Fibroblast of peridontal ligament (primary cell): ENCODE measurements around the gene FOXN1.
"Not testable (repeated sequence)": the region's sequence is repeated elsewhere in the genome, so short reads cannot be mapped to it uniquely, and the experiment has no call there.

ENCODE experiments used
- DNase-seq: peaks from one replicate; pipeline ENCODE4 v3.0.0-alpha.2; 2010; ENCODE audit errors: extremely low read depth

FOXN1 gene

GRCh38 chr17:28505986-28506665, at the start of gene FOXN1:
Gene FOXN1 (plus strand): TSS chr17:28506348. CDS start chr17:28523970, 17,622 bp downstream.
- no peak for DNase-seq

- DNase-seq, result no peak
Observed at GRCh38 chr17:28457890-28458289, 48.3 kb upstream of the FOXN1 start.

DNA sequence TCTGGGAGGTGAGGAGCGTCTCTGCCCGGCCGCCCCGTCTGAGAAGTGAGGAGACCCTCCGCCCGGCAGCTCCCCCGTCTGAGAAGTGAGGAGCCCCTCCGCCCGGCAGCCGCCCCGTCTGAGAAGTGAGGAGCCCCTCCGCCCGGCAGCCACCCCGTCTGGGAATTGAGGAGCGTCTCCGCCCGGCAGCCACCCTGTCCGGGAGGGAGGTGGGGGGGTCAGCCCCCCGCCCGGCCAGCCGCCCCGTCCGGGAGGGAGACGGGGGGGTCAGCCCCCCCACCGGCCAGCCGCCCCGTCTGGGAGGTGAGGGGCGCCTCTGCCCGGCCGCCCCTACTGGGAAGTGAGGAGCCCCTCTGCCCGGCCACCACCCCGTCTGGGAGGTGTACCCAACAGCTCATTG, 47.3 kb upstream of the FOXN1 start:
- not testable (repeated sequence) for DNase-seq

- no peak for DNase-seq
Observed at GRCh38 chr17:28460901-28461300, 45.2 kb upstream of the FOXN1 start.

DNA sequence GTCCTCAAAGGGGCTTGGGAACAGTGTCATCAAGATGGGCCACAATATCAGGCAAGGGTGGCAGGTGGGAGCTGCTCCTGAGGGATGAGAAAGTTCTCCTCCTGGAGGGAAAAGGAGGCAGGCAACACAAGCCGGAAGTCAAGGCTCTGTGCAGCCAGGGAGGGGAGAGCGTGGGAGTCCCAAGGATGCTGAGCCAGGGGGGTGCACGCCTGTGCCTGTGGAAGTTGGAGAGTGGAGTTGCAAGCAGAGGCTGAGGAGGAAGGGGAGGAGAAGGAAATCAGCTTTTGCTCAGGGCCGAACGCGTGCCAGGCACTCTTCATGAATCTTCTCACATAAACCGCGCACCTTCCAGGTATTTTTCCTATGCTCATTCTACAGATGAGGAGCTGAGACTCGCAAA, 40.1 kb upstream of the FOXN1 start:
- no peak for DNase-seq

DNA sequence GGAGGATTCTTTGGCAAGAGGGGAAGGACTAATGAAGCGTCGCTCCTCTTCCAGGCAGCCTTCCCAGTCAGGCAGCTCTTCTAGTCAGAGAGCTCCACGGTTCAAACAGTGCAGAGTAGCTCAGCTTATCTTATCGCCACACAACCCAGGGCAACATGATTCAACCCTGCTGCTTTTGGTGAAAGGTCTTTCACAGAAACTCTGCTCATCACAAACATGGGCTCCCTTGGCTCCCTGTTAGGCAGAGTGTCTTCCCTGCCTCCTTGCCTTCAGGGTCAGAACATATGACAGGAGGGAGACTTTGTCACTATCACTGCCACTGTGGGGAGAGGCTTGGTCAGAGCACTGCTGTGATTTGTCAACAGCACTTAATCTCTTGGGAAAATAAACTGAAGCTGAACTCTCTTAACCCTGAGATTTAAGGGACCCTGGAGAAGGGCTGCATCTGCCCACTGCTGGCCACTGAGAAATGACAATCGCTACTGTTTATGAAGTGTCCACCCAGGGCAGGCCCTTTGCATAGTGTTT, 39.6 kb upstream of the FOXN1 start:
- DNase-seq, result peak; percentile 7

DNA sequence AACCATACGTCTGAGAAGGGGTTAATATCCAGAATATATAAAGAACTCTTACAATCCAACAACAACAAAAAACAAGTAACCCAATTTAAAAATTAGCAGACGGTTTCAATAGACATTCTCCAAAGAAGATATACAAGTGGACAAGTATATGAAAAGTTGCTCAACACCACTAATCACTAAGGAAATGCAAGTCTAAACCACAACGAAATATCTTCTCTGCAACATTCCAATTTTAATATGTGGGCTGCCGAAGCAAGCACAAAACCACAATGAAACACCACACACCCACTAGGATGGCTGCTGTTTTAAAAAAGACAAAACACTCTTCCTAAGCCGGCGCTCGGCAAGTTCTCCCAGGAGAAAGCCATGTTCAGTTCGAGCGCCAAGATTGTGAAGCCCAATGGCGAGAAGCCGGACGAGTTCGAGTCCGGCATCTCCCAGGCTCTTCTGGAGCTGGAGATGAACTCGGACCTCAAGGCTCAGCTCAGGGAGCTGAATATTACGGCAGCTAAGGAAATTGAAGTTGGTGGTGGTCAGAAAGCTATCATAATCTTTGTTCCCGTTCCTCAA, 38.6 kb upstream of the FOXN1 start:
- peak; percentile 91 for DNase-seq

GRCh38 chr17:28468033-28468735, 38.0 kb upstream of the FOXN1 start:
- not testable (repeated sequence) for DNase-seq

DNA sequence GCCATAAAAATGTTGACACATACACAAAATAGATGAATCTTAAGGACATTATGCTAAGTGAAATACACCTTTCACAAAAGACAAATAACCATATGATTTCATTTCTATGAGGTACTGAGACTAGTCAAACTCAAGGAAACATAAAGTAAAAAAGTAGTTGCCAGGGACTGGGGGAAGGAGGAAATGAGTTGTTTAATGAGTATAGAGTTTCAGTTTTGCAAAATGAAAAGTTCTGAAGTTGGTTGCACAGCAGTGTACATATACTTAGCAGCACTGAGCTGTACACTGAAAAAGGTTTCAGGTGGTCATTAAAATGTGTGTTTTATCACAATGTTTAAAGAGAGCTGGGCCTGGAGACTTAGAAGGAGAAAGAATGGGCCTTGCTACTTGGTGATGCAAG, 37.4 kb upstream of the FOXN1 start:
- DNase-seq, result peak; percentile 3

- DNase-seq, result no peak
Observed at GRCh38 chr17:28469376-28469775, 36.8 kb upstream of the FOXN1 start.

DNA sequence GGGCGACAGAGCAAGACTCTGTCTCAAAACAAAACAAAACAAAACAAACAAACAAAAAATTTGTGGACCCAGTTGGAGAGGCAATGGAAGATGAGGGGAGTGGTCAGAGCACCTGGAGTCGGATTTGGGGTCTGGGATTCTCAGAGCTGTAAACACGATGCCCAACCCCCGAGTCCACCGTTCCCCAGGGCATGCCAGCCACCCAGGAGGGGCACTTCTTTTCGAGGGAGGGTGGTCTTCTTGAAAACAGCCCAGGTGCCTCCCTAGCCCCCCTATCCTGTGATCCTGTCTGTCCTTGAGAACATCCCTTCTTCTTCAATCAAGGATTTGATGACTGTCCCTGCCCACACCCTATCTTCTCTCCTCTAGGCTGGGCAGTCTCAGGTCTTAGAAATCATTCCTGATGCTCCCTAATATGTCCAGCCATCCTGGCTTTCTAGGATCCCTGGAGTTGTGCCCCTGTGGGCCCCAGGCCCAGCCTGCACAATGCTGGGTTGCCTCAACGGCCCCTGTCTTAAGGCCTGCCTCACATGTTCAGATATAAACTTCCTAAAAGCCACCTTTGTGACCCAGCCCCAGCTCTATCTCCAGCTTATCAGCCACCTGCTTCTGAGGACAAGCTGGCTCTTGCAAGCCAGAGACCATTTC, 35.8 kb upstream of the FOXN1 start:
- DNase-seq, result no peak

GRCh38 chr17:28470914-28471366, 35.2 kb upstream of the FOXN1 start:
- DNase-seq, result no peak

DNA sequence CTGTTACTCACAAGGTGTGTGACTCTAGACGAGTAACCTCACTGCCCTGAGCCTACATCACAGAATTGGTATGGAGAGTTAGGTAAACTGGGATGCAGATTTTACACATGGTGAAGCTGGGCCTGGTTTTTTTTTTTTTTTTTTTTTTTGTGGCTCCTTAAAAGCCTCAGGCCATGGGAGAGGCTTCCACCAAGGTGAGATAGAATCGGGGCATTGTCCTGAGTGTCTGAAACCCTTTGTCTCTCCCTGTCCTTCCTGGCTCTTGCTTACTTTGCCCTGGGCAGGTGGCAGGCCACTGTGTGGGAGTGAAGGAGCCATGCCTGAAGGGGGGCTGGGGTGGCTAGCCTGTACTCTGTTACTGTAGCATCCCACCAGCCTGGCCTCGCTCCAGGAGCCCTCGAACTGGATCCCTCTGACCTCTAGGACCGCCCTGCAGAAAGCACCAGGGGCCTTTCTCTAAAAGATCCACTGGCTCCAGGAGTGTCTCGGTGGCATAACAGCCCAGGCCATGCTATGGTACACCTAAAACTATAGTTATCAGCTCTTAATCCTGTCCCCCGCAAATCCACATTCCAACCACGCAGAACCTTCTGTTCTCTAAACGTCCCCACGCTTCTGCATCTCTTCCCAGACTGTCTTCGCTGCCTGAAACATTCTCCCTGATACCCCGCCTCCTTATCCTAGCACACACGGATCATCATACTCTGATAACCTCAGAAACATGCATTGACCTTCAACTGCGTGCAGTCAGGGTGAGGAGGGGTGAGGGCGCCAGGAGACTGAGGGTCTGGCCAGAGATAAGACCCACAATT, 34.4 kb upstream of the FOXN1 start:
- no peak for DNase-seq

GRCh38 chr17:28472871-28473497, 33.2 kb upstream of the FOXN1 start:
- DNase-seq, result no peak

GRCh38 chr17:28473542-28473941, 32.6 kb upstream of the FOXN1 start, which contains the start of gene SLC13A2:
Gene SLC13A2 (plus strand): TSS chr17:28473644. CDS start chr17:28473713, 69 bp downstream.
- no peak for DNase-seq

- no peak for DNase-seq
Observed at GRCh38 chr17:28474111-28474531, 32.0 kb upstream of the FOXN1 start.

GRCh38 chr17:28475151-28475900, 30.8 kb upstream of the FOXN1 start:
- no peak for DNase-seq

DNA sequence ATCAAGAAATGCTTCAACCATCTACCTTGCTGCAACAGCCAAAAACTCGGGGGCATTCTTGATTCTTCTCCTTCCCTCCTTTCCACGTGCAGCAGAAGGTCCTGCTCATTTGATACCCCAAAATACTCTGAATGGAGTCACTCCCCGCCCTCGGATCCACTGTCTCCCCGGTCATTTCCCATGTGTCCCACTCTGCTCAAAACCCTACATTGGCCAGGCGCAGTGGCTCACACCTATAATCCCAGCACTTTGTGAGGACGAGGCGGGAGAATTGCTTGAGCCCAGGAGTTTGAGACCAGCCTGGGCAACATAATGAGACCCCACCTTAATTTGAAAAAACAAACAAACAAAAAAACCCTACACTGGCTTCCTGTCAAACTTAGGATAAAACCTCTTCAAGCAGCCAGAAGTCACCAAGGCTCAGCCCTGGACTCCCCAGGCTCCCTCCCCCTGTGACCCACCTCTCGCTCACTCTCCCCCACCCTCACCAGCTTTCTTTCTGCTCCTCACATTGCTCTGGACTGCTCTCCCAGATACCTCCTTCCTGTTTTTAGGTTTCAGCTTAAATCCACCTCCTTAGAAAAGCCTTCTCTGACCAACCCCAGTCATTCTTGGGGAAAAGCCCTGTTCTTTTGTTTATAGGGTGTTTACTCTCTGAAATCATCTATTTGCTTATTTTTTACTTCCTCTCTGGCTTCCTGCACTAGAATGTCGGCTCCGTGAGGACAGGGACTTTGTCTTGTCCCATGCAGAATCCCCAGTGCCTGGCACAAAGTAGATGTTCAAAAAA, 29.9 kb upstream of the FOXN1 start:
- no peak for DNase-seq

GRCh38 chr17:28477928-28478327, 28.2 kb upstream of the FOXN1 start:
- no peak for DNase-seq
